Astrocyte of the spinal cord (primary cell): Measurements from ENCODE around the gene MYO3B.

Experiments used
- DNase-seq: peaks from one replicate; pipeline ENCODE4 v3.0.0; 2011; ENCODE audit warnings: low read depth, low spot score
- H3K4me3 ChIP-seq: 2 replicates; pipeline ENCODE4 v1.5.1; 2011; ENCODE audit warnings: low read depth, mild to moderate bottlenecking, low read length, moderate library complexity
- CTCF ChIP-seq: IDR thresholded peaks from 2 replicates; pipeline ENCODE4 v1.5.1; 2012; ENCODE audit warnings: low read depth, mild to moderate bottlenecking, low read length, inconsistent platforms
- in situ Hi-C: cut with HindIII; loops from 2 replicates; pipeline ENCODE4 v1.10.0; 2017; ENCODE audit warnings: low sequenced_read_pairs

MYO3B gene

GRCh38 chr2:170639635-170640034 lies 461.7 kb downstream of the MYO3B start:
- no peak for TF ChIP-seq CTCF
- in situ Hi-C loops = no loop called here

GRCh38 chr2:170641961-170642360 lies 464.0 kb downstream of the MYO3B start:
- H3K4me3 ChIP-seq = no peak overlapping the region
- no peak for TF ChIP-seq CTCF
- in situ Hi-C loops = no loop called here
- DNase-seq = no peak

More at GRCh38 chr2:170639635-170640034, 461.7 kb downstream of the MYO3B start:
- no peak overlapping the region for H3K4me3 ChIP-seq
- DNase-seq = no peak

GRCh38 chr2:170643346-170643745 lies 465.4 kb downstream of the MYO3B start:
- DNase-seq = no peak
- no peak for TF ChIP-seq CTCF
- in situ Hi-C loops = no loop called here
- no peak overlapping the region for H3K4me3 ChIP-seq

GRCh38 chr2:170647741-170648436 lies 469.9 kb downstream of the MYO3B start:
- DNase-seq = no peak
- in situ Hi-C loops = no loop called here
- TF ChIP-seq CTCF = no peak
- H3K4me3 ChIP-seq = no peak overlapping the region

- in situ Hi-C loops = no loop called here
- no peak for TF ChIP-seq CTCF
- no peak overlapping the region for H3K4me3 ChIP-seq
- DNase-seq = no peak
Observed at GRCh38 chr2:170651624-170652325, 473.8 kb downstream of the MYO3B start.

GRCh38 chr2:170652637-170653417 lies 474.9 kb downstream of the MYO3B start:
- DNase-seq = no peak
- TF ChIP-seq CTCF = no peak
- in situ Hi-C loops = no loop called here
- no peak overlapping the region for H3K4me3 ChIP-seq
